Left colon (tissue), 2 donors: Measurements from ENCODE around the gene SRRM2. TPM values are rescaled to one million over a fixed set of nuclear protein-coding genes. Genes with fewer than 3 reads are reported as not detected.

Experiments used
- ATAC-seq: fragments of 200-7000 bp; cut with Tn5 transposase; one replicate; pipeline ENCODE4 v1.9.1; 2020; ENCODE audit warnings: mild to moderate bottlenecking, moderate library complexity
- DNase-seq, 2 donors: peaks; one replicate each; pipeline ENCODE4 v3.0.0-alpha.2; 2020
- intact Hi-C, 2 donors: fragments of 100-400 bp; cut with DNase I in 1 of 2; cut with micrococcal nuclease in 1 of 2; formaldehyde crosslinking; loops; one replicate each; pipeline versions ENCODE4 v1.11.2 to v1.14.0; 2022; cut with DNase I, micrococcal nuclease
- total RNA-seq, 2 donors: library from RNA; stranded (reverse); fragmentation: NEBNext Ultra II Directional; extraction: Animal tissue kit (Norgen Biotek cat#: 25700); gene quantifications; one replicate each; pipeline ENCODE4 v1.2.1, GENCODE V29; 2021
- donor health status: DM: no; HTN: no; CAD: no.
- donor health status: DM: yes; HTN: yes; CAD: no.

SRRM2 gene
- total RNA-seq, 2 donors from 2014 or later = 476 to 593 TPM

GRCh38 chr16:2736476-2737237 lies 15.8 kb upstream of the SRRM2 start:
- intact Hi-C loops = no loop called here
- ATAC-seq (no peak), DNase-seq (no peak)

- intact Hi-C loops = no loop called here
- no peak for DNase-seq
- no peak for ATAC-seq
Observed at GRCh38 chr16:2737238-2737605, 15.2 kb upstream of the SRRM2 start.

GRCh38 chr16:2737895-2738418 lies 14.5 kb upstream of the SRRM2 start:
- DNase-seq (no peak), ATAC-seq (no peak)
- intact Hi-C loops = no loop called here

GRCh38 chr16:2738615-2739014 lies 13.8 kb upstream of the SRRM2 start:
- intact Hi-C loops = no loop called here
- ATAC-seq (no peak), DNase-seq (no peak)

GRCh38 chr16:2739625-2740430 lies 12.6 kb upstream of the SRRM2 start:
- DNase-seq (no peak), ATAC-seq (no peak)
- intact Hi-C loops = no loop called here

- intact Hi-C loops = no loop called here
- DNase-seq = no peak
- no peak for ATAC-seq
Observed at GRCh38 chr16:2740476-2740875, 12.0 kb upstream of the SRRM2 start.

- intact Hi-C loops = no loop called here
- no peak for DNase-seq
- no peak for ATAC-seq
Observed at GRCh38 chr16:2741168-2741567, 11.3 kb upstream of the SRRM2 start.

- ATAC-seq (no peak), DNase-seq (no peak)
- intact Hi-C loops = no loop called here
Observed at GRCh38 chr16:2742323-2743006, 10.0 kb upstream of the SRRM2 start.

GRCh38 chr16:2743007-2743810 lies 9.2 kb upstream of the SRRM2 start:
- ATAC-seq (no peak), DNase-seq (no peak)
- intact Hi-C loops = no loop called here

- ATAC-seq (no peak), DNase-seq (no peak)
- intact Hi-C loops = no loop called here
Observed at GRCh38 chr16:2744711-2745110, 7.7 kb upstream of the SRRM2 start.

GRCh38 chr16:2745116-2745890 lies 7.1 kb upstream of the SRRM2 start:
- DNase-seq = no peak
- ATAC-seq = no peak
- intact Hi-C loops = no loop called here

GRCh38 chr16:2745961-2746360 lies 6.5 kb upstream of the SRRM2 start:
- intact Hi-C loops = no loop called here
- ATAC-seq (no peak), DNase-seq (no peak)

- ATAC-seq (no peak), DNase-seq (no peak)
- intact Hi-C loops = no loop called here
Observed at GRCh38 chr16:2748757-2749455, 3.5 kb upstream of the SRRM2 start.

GRCh38 chr16:2749476-2749875 lies 3.0 kb upstream of the SRRM2 start:
- DNase-seq = no peak
- ATAC-seq = no peak
- intact Hi-C loops = no loop called here

GRCh38 chr16:2749936-2750335 lies 2.5 kb upstream of the SRRM2 start:
- DNase-seq (no peak), ATAC-seq (no peak)
- intact Hi-C loops = no loop called here

GRCh38 chr16:2751577-2752034 lies 832 bp upstream of the SRRM2 start:
- intact Hi-C loops = no loop called here
- DNase-seq = peak in 1 of 2 donors; percentile 40

More at GRCh38 chr16:2751577-2752034, 832 bp upstream of the SRRM2 start:
- ATAC-seq = no peak
